ENCODE results near the gene CEP350. TPM values are rescaled to one million over a fixed set of nuclear protein-coding genes. Genes with fewer than 3 reads are reported as not detected.

Gene CEP350
- total and polyA plus RNA-seq, 2 experiments from 2014 or later, result 19.0 to 72.6 TPM

- no peak for DNase-seq (ENCODE audit: low spot score)
- 91% methylated on average over 2 of the region's 2 CpGs for WGBS (ENCODE audit: low lambda C conversion rate, missing lambda C conversion rate)
- Histone ChIP-seq H3K4me3 (no peak overlapping the region), H3K4me2 (no peak overlapping the region), H2AFZ (no peak overlapping the region), H3K79me2 (no peaks in the 10 kb centered on the region), H3K36me3 (replicated peaks; ENCODE audit: insufficient read depth, low read depth) (no peaks in the 10 kb centered on the region), H3K27ac (peak overlapping the region; percentile 20), H3K27me3 (no peaks in the 10 kb centered on the region), H4K20me1 (ENCODE audit: insufficient read depth, poor library complexity, severe bottlenecking) (no peaks in the 10 kb centered on the region), H3K9me2 (replicated peaks; ENCODE audit: insufficient read depth) (no peaks in the 10 kb centered on the region), H3K9me3 (ENCODE audit: low read depth) (no peaks in the 10 kb centered on the region), H3K4me1 (ENCODE audit: insufficient read depth) (peaks cover 6% of the 10 kb centered on the region)
- TF ChIP-seq EZH2 (IDR thresholded peaks at IDR 0.05; ENCODE audit: borderline replicate concordance), result no peak
- TF ChIP-seq EZH2phosphoT487 (IDR thresholded peaks at IDR 0.05; ENCODE audit: low read depth, severe bottlenecking, unreplicated experiment), result no peak
These were observed 158.5 kb downstream of the CEP350 start for GRCh38 chr1:180112984-180113647.

GRCh38 chr1:180114396-180114945 lies 159.9 kb downstream of the CEP350 start:
- no peak for DNase-seq (ENCODE audit: low spot score)
- Histone ChIP-seq H3K79me2 (no peaks in the 10 kb centered on the region), H3K9me2 (replicated peaks; ENCODE audit: insufficient read depth) (no peaks in the 10 kb centered on the region), H3K4me3 (no peak overlapping the region), H4K20me1 (ENCODE audit: insufficient read depth, poor library complexity, severe bottlenecking) (no peaks in the 10 kb centered on the region), H3K4me1 (ENCODE audit: insufficient read depth) (peaks cover 6% of the 10 kb centered on the region), H3K4me2 (no peak overlapping the region), H2AFZ (no peak overlapping the region), H3K27ac (no peak overlapping the region), H3K9me3 (ENCODE audit: low read depth) (no peaks in the 10 kb centered on the region), H3K36me3 (replicated peaks; ENCODE audit: insufficient read depth, low read depth) (no peaks in the 10 kb centered on the region), H3K27me3 (no peaks in the 10 kb centered on the region)
- TF ChIP-seq EZH2 (IDR thresholded peaks at IDR 0.05; ENCODE audit: borderline replicate concordance) (no peak), CTCF (IDR thresholded peaks at IDR 0.05; ENCODE audit: poor library complexity) (no peak), EZH2phosphoT487 (IDR thresholded peaks at IDR 0.05; ENCODE audit: low read depth, severe bottlenecking, unreplicated experiment) (no peak)
- 91% methylated on average over 4 of the region's 4 CpGs for WGBS (ENCODE audit: low lambda C conversion rate, missing lambda C conversion rate)

GRCh38 chr1:180116964-180117763 lies 162.6 kb downstream of the CEP350 start:
- peak overlapping the region; percentile 52 for H3K27ac ChIP-seq
- TF ChIP-seq CTCF (IDR thresholded peaks at IDR 0.05; ENCODE audit: poor library complexity) (no peak), EZH2 (IDR thresholded peaks at IDR 0.05; ENCODE audit: borderline replicate concordance) (no peak), EZH2phosphoT487 (IDR thresholded peaks at IDR 0.05; ENCODE audit: low read depth, severe bottlenecking, unreplicated experiment) (no peak)
- no peaks in the 10 kb centered on the region for H3K79me2 ChIP-seq
- no peaks in the 10 kb centered on the region for H3K9me3 ChIP-seq (ENCODE audit: low read depth)
- 58% methylated on average over 14 of the region's 14 CpGs for WGBS (ENCODE audit: low lambda C conversion rate, missing lambda C conversion rate)
- H3K27me3 ChIP-seq, result no peaks in the 10 kb centered on the region
- peaks cover 6% of the 10 kb centered on the region for H3K4me1 ChIP-seq (ENCODE audit: insufficient read depth)
- no peak overlapping the region for H3K4me3 ChIP-seq
- H3K36me3 ChIP-seq (replicated peaks; ENCODE audit: insufficient read depth, low read depth), result no peaks in the 10 kb centered on the region
- H3K9me2 ChIP-seq (replicated peaks; ENCODE audit: insufficient read depth), result no peaks in the 10 kb centered on the region
- no peaks in the 10 kb centered on the region for H4K20me1 ChIP-seq (ENCODE audit: insufficient read depth, poor library complexity, severe bottlenecking)
- no peak overlapping the region for H2AFZ ChIP-seq
- H3K4me2 ChIP-seq, result no peak overlapping the region
- DNase-seq (ENCODE audit: low spot score), result peak; percentile 60

GRCh38 chr1:180117764-180118116 lies 163.1 kb downstream of the CEP350 start:
- H3K4me3 ChIP-seq, result no peak overlapping the region
- peak overlapping the region; percentile 52 for H3K27ac ChIP-seq
- no peaks in the 10 kb centered on the region for H3K9me2 ChIP-seq (replicated peaks; ENCODE audit: insufficient read depth)
- no peak overlapping the region for H3K4me2 ChIP-seq
- peaks cover 6% of the 10 kb centered on the region for H3K4me1 ChIP-seq (ENCODE audit: insufficient read depth)
- no peak overlapping the region for H2AFZ ChIP-seq
- no peak for DNase-seq (ENCODE audit: low spot score)
- H3K79me2 ChIP-seq, result no peaks in the 10 kb centered on the region
- no peaks in the 10 kb centered on the region for H3K36me3 ChIP-seq (replicated peaks; ENCODE audit: insufficient read depth, low read depth)
- H3K27me3 ChIP-seq, result no peaks in the 10 kb centered on the region
- WGBS (ENCODE audit: low lambda C conversion rate, missing lambda C conversion rate), result 95% methylated on average over 2 of the region's 2 CpGs
- H4K20me1 ChIP-seq (ENCODE audit: insufficient read depth, poor library complexity, severe bottlenecking), result no peaks in the 10 kb centered on the region
- TF ChIP-seq EZH2phosphoT487 (IDR thresholded peaks at IDR 0.05; ENCODE audit: low read depth, severe bottlenecking, unreplicated experiment), result no peak
- TF ChIP-seq CTCF (IDR thresholded peaks at IDR 0.05; ENCODE audit: poor library complexity), result no peak
- no peak for TF ChIP-seq EZH2 (IDR thresholded peaks at IDR 0.05; ENCODE audit: borderline replicate concordance)
- no peaks in the 10 kb centered on the region for H3K9me3 ChIP-seq (ENCODE audit: low read depth)
